Stimulated activated CD8-positive, alpha-beta memory T cell treated with anti-CD3 and anti-CD28 coated beads, Interleukin-15, amount 100 ng/mL, for 24 hours (primary cell): ENCODE data around the gene FBXL17.

Experiments
- DNase-seq: peaks from one replicate; pipeline ENCODE4 v3.0.0-alpha.2; 2020; ENCODE audit warnings: low read depth

The FBXL17 gene

GRCh38 chr5:108084105-108084504 lies 297.8 kb downstream of the FBXL17 start:
- no peak for DNase-seq

GRCh38 chr5:108083232-108083631 lies 298.7 kb downstream of the FBXL17 start:
- DNase-seq, result no peak

GRCh38 chr5:108081707-108082106 lies 300.2 kb downstream of the FBXL17 start:
- no peak for DNase-seq

GRCh38 chr5:108079753-108080152 lies 302.1 kb downstream of the FBXL17 start:
- no peak for DNase-seq

GRCh38 chr5:108078882-108079281 lies 303.0 kb downstream of the FBXL17 start:
- no peak for DNase-seq

- DNase-seq, result no peak
Measured at GRCh38 chr5:108078345-108078744, 303.6 kb downstream of the FBXL17 start.

GRCh38 chr5:108074626-108075025 lies 307.3 kb downstream of the FBXL17 start:
- no peak for DNase-seq

- DNase-seq, result no peak
Measured at GRCh38 chr5:108064302-108064701, 317.6 kb downstream of the FBXL17 start.

GRCh38 chr5:108061941-108062340 lies 320.0 kb downstream of the FBXL17 start:
- DNase-seq, result no peak

- no peak for DNase-seq
Measured at GRCh38 chr5:108060340-108060739, 321.6 kb downstream of the FBXL17 start.

GRCh38 chr5:108059334-108059733 lies 322.6 kb downstream of the FBXL17 start:
- DNase-seq, result no peak

GRCh38 chr5:108054349-108054748 lies 327.5 kb downstream of the FBXL17 start:
- DNase-seq, result no peak

- no peak for DNase-seq
Measured at GRCh38 chr5:108046955-108047670, 334.8 kb downstream of the FBXL17 start.

GRCh38 chr5:108036482-108036881 lies 345.4 kb downstream of the FBXL17 start:
- no peak for DNase-seq

GRCh38 chr5:108028883-108029282 lies 353.0 kb downstream of the FBXL17 start:
- DNase-seq, result no peak

- no peak for DNase-seq
Measured at GRCh38 chr5:108028412-108028811, 353.5 kb downstream of the FBXL17 start.

- no peak for DNase-seq
Measured at GRCh38 chr5:108025957-108026356, 355.9 kb downstream of the FBXL17 start.

GRCh38 chr5:108024986-108025385 lies 356.9 kb downstream of the FBXL17 start:
- no peak for DNase-seq

GRCh38 chr5:108016101-108016500 lies 365.8 kb downstream of the FBXL17 start:
- no peak for DNase-seq

- DNase-seq, result no peak
Measured at GRCh38 chr5:108006791-108007190, 375.1 kb downstream of the FBXL17 start.

- no peak for DNase-seq
Measured at GRCh38 chr5:108003178-108003577, 378.7 kb downstream of the FBXL17 start.

GRCh38 chr5:108001222-108001621 lies 380.7 kb downstream of the FBXL17 start:
- DNase-seq, result no peak

- no peak for DNase-seq
Measured at GRCh38 chr5:107997338-107997980, 384.4 kb downstream of the FBXL17 start.

- no peak for DNase-seq
Measured at GRCh38 chr5:107993341-107993740, 388.6 kb downstream of the FBXL17 start.
